GM18870 (cell line): ENCODE results near the gene ARHGAP33.
"Not testable (repeated sequence)": the region's sequence is repeated elsewhere in the genome, so short reads cannot be mapped to it uniquely, and the experiment has no call there.

ENCODE experiments used
- ATAC-seq: cut with Tn5 transposase; IDR thresholded peaks from one replicate; pipeline ENCODE4 v1.9.1; 2021; ENCODE audit warnings: moderate library complexity; ENCODE audit not compliant: unreplicated experiment

ARHGAP33 gene

DNA sequence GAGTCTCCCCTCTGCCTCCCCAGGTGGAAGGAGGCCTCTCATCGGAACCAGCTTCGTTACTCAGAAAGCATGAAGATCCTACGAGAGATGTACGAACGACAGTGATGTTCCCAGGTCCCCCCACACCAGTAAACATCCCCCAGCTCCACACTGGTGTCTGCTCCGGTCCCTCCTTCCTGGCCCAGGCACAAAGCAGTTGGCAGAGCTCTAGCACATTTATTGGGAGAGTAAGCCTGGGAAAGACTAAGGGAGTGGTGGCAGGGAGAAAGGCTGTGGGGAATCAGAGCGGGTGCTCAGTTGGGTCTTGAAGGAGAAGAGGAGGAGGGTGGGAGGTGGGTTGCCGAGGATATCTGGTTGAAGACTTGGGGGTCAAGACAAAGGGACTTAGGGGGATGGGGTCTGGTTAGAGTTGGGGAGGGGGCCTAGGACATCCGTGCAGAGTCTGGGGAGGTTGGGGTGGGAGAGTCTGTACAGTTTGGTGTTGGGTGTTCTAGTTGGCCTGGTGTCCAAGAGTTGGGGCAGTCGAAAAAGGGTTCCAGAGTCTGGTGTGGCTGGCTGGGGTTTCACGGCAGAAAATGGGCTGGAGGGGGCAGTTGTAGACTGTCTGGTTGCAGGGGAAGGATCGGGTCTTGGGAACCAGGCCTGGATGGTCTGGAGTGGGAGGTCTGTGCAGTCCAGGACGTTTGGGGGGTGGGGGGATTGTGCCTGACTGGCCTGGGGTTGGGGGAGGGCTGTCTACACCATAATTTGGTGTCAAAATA, 20.8 kb upstream of the ARHGAP33 start:
- ATAC-seq, result no peak

GRCh38 chr19:35755131-35755549, 20.2 kb upstream of the ARHGAP33 start:
- ATAC-seq, result no peak

DNA sequence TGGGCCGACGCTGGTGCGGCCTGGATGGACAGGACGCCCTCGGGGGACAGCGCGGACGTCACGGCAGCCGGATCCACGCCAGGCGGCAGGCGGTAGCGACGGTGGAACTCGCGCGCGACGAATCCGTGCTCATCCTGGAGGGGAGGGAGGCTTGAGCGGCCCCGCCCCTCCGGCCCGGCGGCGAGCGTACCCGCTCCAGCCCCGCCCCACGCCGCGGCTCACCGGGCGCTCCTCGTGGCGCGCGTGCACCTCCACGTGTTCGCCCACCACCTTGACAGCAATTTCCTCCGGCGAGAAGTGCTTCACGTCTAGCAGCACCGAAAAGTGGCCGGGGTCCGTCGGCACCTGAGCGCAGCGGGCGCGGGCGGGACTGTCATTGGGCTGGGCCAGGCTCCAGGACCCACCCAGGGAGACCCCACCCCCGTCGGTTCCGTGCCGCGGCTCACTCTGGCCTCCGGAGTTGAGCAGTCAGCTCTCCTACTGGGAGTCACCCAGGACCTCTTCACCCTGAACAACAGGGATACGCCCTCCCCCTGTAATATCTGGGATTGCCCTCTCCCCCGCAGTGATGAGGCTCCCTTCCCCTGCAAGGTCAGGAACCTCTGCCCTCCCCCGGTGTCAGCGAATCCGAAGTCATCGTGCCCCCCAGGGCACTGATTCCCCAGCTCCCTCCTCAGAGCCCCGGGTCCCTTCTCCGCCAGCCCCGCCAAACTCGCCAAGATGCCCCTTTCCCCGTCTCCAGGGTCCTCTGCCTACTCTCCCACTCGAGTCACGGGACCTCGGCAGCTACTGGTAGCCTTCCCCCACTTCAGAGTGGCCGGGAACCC, 19.6 kb upstream of the ARHGAP33 start:
- ATAC-seq, result no peak

GRCh38 chr19:35756377-35757230, 18.8 kb upstream of the ARHGAP33 start, which contains the start of gene HSPB6:
HSPB6 (minus strand) TSS chr19:35757029; CDS start chr19:35757008, 21 bp downstream.
- ATAC-seq, result no peak

DNA sequence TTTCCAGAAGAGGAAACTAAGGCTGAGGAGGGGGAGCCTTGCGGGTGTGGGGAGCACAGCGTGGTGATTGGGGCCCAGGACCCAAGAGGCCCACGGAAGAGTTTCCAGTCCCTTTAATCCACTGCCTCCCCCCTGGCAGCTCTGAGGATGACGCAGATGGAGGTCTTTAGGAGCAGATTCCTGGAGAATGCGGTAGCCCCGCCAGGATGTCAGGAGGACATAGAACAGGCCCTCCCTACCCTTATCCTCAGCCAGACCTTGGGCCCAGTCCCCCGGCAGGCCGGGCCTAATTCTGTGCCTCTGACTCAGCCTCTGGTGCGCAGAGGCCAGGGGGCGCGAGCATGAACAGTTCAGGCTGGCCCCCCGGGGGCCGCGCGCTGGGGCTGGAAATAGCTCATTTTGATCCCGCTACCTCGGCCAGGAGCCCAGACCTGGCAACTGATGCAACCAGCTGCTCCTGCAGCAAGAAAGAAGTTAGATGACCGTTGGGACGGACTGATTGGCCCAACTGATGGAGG, 18.1 kb upstream of the ARHGAP33 start:
- peak; percentile 2 for ATAC-seq

DNA sequence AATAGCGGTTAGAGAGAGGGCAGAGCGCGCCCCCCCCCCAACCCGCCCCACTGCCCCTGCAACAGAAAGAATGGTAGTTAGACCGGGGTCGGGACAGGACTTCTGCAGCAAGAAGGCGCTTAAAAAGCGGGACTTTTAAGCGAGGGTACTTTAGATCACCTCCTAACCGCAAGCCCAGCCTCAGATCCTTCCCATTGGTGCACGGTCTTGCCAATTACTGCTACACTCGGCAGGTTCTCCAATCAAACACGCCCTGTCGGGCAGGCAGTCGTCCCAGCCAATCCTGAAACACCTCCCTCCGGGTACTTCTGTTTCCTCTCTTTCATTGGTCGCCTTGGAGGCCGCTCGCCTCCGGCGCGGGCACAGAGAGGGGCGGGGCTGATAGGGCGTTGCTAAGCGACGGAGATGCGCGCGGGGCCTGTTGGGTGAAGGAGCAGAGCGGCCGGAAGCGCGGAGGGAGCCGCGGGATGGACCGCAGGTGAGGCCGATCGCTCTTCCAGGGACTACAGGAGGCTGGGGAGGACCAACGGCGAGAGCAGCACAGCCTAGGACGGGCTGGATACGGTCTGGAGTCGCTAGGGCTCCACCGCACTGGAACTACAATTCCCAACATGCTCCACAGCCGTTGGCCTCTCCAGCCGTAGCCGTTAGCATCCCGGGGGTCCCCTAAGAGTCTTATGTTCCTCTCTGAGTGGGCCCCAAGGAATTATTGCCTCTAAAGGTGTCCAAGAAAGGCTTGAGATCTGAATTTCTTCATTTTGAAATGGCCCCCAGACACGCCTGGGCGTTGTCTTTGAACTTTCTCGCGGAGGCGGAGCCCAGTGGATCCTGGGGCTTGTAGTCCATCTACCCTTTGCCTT, 17.4 kb upstream of the ARHGAP33 start, which contains the start of gene PROSER3:
Gene PROSER3, plus strand, starts transcription at position 428 of the 860 bp plus-strand sequence. Its CDS starts 40 bp downstream, at position 468.
- peak; percentile 95 for ATAC-seq

GRCh38 chr19:35759697-35760096, 15.7 kb upstream of the ARHGAP33 start:
- ATAC-seq, result no peak

DNA sequence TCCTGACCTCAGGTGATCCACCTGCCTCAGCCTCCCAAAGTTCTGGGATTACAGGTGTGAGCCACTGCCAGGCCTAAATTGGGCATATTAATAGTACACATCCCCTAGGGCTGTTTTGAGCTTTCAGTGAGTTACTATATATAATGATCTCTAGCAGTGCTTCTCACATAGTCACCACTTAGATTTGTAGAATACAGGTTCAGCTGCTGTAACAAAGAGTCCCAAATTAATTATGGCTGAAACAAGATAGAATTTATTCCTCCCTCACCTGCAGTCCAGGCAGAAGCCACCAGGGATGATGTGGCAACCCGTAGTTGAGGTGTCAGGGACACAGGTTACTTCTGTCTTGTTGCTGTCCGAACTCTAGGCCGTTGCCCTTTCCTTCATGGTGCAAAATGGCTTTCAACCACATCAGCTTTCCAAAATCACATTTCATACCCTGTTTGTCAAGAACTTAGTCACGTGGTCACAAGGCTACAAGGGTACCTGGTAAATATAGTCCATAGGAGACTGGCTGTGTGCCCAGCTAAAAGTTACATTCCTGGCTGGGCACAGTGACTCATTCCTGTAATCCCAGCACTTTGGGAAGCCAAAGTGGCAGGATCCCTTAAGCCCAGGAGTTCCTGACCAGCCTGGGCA, 14.5 kb upstream of the ARHGAP33 start:
- no peak for ATAC-seq

GRCh38 chr19:35764432-35765315, 10.7 kb upstream of the ARHGAP33 start:
- no peak for ATAC-seq

DNA sequence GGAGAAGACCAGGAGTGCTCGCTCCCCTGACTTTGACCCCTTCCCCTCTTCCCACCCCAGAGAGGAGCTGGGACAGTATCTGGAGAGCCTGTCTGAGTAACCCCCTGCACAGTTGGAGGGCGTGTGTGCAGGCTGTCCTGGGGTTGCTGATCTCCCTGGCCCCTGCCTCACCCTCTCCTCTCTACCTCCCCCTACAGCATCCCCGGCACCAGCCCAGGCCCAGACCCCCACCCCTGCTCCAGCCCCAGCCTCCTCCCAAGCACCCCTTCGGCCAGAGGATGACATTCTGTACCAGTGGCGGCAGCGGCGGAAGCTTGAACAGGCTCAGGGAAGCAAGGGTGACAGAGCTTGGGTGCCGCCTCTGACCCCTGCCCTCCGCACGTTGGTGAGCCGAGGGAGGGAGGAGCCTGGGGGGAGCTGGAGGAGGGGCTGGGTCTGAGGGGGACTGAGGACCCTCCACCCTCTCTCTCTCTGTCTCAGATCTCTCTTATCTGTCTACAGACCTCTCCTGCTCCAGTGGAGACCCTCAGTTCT, 8.7 kb upstream of the ARHGAP33 start:
- no peak for ATAC-seq

GRCh38 chr19:35767288-35768081, 7.9 kb upstream of the ARHGAP33 start:
- no peak for ATAC-seq

DNA sequence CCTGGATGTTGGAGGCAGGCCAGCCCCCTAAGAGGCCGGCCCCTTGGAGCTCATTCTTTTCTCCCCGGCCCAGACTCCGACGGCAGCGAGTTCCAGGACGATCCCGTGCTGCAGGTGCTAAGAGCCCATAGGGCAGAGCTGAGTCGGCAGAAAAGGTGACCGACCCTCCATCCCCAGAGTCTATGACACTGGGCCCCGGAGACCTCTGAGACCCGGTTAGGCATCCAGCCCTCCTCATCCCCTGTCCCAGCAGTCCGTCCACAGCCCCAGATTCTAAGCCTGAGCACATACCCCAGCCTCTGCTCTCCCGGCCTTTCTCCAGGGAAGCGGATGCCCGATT, 7.3 kb upstream of the ARHGAP33 start:
- no peak for ATAC-seq

DNA sequence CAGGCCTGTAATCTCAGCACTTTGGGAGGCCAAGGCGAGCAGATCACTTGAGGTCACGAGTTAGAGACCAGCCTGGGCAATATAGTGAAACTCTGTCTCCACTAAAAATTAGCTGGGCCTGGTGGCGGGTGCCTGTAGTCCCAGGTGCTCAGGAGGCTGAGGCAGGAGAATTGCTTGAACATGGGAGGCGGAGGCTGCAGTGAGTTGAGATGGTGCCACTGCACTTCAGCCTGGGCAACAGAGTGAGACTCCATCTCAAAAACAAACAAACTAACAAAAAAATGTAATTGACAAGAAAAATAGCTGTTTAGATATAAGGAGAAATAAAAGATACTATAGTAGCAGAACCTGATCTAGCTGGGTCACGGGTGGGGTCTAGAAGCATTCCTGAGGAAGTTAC, 3.0 kb upstream of the ARHGAP33 start:
- not testable (repeated sequence) for ATAC-seq

DNA sequence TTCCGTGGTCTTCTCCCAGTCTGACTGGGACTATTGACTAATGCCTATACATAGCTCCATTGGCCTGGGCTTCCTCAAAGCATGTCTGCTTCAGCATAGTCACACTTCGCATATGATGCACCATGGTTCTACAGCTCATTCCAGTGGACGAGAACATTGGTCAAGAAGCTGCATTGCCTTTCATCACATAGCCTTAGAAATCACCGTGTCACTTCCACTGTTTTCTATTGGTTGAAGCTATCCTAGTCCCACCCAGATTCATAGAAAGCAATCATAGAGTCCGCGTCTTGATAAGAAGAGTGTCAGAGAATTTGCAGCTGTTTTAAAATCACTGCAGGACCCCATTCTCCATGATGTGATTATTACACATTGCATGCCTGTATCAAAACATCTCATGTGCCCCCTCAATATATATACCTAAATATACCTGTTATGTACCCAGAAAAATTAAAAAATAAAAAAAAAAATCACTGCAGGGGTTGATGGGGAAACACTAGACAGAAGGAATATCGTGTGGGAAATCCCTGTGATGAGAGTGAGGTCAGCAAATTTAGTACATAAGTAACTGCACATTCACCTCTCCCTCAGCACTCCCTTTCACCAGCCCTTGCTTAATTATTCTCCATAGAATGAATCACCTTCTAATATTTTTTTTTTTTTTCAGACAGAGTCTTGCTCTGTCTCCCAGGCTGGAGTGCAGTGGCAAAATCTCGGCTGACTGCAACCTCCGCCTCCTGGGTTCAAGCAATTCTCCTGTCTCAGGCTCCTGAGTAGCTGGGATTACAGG, 2.2 kb upstream of the ARHGAP33 start:
- ATAC-seq, result no peak

DNA sequence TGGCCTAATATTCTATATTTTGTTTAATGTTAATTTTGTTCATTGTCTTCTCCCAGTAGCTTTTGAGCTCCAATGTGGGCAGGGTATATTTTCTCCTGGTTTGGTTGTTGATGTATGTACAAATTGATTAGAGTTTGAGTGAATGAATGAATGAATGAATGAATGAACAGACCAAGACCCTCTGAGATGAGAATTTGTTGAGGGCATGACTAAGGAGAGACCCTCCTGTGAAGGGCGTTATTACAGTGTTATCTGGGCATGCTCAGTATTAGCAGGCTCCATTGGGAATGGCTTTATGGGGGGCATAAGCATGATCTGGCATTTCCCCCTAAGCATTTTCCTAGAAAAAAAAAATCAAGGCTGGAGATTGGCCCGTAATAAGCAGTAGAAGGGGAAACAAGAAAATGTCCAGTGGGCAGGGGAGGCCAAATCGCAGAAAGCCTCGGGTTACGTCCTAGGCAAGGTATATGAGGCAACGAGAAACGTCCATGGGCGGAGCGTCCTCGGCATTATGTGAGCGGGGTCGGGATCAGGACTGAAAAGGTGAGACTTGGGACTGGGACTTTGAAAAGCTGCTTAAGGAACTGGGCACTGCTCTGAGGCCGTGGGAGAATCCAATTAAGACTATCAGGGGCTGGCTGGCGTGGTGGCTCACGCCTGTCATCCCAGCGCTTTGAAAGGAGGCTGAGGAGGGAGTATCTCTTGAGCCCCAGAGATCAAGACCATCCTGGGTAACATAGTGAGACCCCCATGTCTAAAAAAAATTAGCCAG, 904 bp upstream of the ARHGAP33 start:
- no peak for ATAC-seq

GRCh38 chr19:35775046-35775297, 392 bp upstream of the ARHGAP33 start:
- ATAC-seq, result no peak
